Spleen (tissue), 7 donors: ENCODE data around the gene ADAMTS12.

ENCODE experiments used
- CTCF ChIP-seq, 11 experiments: fragments of 200-600 bp in 7 of 11; fragments of 450-650 bp in 4 of 11; sonication (generic) in 4 of 11; IDR thresholded peaks in 8 of 11; conservative IDR thresholded peaks in 3 of 11; 1 replicate in 7 of 11; 2 replicates in 4 of 11; pipeline versions ENCODE4 v1.4.0 to v1.8.0; 2016 to 2021; ENCODE audit warnings: antibody characterized with exemption in 11 of 11, inconsistent platforms in 4 of 11, mild to moderate bottlenecking in 1 of 11
- POLR2A ChIP-seq, 3 donors: fragments of 450-650 bp; IDR thresholded peaks; one replicate each; pipeline ENCODE4 v1.5.1; 2017; ENCODE audit warnings: antibody characterized with exemption in 3 of 3, mild to moderate bottlenecking in 1 of 3
- donor health status: DM: no; HTN: no; CAD: no; lungs with moderate emphysema.
- donor health status: DM: no; HTN: no; CAD: no.
- donor health status: DM: no; HTN: no; CAD: no.

DNA sequence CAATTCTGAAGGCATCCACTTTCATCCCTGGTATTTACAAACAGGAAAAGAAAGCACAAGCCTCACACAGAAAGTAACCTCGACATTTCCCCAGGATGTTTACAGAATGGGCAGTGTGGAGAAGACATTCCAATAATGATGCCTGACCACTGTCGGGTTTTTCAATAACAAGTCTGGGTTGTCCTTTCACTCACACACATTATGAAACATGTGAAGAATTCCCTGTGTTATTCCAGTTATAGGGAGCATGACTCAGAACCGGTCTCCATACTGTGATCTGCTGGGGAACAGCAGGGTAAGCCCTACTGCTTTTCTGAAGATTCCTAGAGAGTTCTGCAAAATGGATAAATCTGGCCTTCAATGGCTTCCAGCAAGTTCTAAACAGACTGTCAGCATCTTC lies 155.3 kb downstream of the ADAMTS12 start:
- TF ChIP-seq CTCF (IDR thresholded peaks at IDR 0.05 in 8 of 11, conservative IDR thresholded peaks at IDR 0.05 in 3 of 11), result no peak
- TF ChIP-seq POLR2A (IDR thresholded peaks at IDR 0.05), result no peak
